ENCODE data around the gene PLCL1. TPM values are rescaled to one million over a fixed set of nuclear protein-coding genes. Genes with fewer than 3 reads are reported as not detected.

PLCL1 gene
- total and polyA plus RNA-seq, 10 donors, result 0.54 to 6.5 (median 4.0) TPM

DNA sequence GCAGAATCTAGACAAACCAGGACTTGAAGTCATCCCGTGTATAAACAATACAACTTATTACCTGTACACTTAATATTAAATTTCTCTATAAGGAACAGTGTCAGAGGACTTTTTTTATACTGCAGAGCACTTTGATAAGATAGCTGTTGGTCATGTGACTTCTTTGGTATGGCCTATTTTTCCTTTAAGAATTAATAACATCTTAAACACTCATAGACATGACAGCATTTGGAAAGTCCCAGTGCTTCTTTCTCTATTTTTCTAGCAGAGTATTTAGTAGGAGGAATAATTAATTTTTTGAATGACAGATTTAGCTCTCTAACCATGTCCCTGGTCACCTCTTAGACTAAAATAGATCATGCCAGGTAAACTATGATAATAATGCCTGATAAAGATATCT lies 59.4 kb downstream of the PLCL1 start:
- intact Hi-C loops (cut with DNase I; ENCODE audit: low total_unique reads), result no loop called here
- Histone ChIP-seq H3K9me3 (peaks cover 0 to 8% (median 3%) of the 10 kb centered on the region in 8 donors), H3K36me3 (no peaks in the 10 kb centered on the region), H3K27ac (no peak overlapping the region), H3K4me3 (no peak overlapping the region), H3K4me1 (peaks cover 0 to 4% (median 0%) of the 10 kb centered on the region in 6 donors), H3K27me3 (replicated peaks in 1 of 7) (no peaks in the 10 kb centered on the region)
- 84 to 94% (median 89%) methylated on average over 1 of the region's 1 CpG for WGBS, 5 donors
- no peak for DNase-seq
- TF ChIP-seq, protein P1, sequence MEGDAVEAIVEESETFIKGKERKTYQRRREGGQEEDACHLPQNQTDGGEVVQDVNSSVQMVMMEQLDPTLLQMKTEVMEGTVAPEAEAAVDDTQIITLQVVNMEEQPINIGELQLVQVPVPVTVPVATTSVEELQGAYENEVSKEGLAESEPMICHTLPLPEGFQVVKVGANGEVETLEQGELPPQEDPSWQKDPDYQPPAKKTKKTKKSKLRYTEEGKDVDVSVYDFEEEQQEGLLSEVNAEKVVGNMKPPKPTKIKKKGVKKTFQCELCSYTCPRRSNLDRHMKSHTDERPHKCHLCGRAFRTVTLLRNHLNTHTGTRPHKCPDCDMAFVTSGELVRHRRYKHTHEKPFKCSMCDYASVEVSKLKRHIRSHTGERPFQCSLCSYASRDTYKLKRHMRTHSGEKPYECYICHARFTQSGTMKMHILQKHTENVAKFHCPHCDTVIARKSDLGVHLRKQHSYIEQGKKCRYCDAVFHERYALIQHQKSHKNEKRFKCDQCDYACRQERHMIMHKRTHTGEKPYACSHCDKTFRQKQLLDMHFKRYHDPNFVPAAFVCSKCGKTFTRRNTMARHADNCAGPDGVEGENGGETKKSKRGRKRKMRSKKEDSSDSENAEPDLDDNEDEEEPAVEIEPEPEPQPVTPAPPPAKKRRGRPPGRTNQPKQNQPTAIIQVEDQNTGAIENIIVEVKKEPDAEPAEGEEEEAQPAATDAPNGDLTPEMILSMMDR (IDR thresholded peaks at IDR 0.05 in 8 of 11, conservative IDR thresholded peaks at IDR 0.05 in 3 of 11), result no peak
- TF ChIP-seq POLR2AphosphoS5 (IDR thresholded peaks at IDR 0.05) (no peak), POLR2A (IDR thresholded peaks at IDR 0.05) (no peak)

DNA sequence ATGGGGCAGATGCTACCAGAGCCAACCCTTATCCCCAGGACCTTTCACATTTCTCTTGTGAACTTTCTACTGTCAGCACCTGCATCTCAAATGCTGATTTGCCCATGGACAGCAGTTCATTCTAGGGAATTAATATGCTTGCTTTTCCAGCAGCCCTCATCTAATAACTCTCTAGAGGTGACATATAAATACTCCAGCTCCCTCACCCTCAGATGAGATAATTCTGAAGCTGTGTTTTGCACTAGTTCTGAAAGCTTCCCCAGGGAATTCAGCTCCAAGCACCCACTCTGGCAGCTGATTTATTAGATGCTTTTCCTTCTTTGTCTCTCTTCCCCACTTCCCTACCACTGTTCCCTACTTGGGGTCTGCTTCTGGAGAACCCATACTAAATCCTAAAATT lies 62.1 kb downstream of the PLCL1 start:
- TF ChIP-seq, protein P1 (IDR thresholded peaks at IDR 0.05 in 8 of 11, conservative IDR thresholded peaks at IDR 0.05 in 3 of 11), result no peak
- TF ChIP-seq POLR2A (IDR thresholded peaks at IDR 0.05) (no peak), POLR2AphosphoS5 (IDR thresholded peaks at IDR 0.05) (no peak)

DNA sequence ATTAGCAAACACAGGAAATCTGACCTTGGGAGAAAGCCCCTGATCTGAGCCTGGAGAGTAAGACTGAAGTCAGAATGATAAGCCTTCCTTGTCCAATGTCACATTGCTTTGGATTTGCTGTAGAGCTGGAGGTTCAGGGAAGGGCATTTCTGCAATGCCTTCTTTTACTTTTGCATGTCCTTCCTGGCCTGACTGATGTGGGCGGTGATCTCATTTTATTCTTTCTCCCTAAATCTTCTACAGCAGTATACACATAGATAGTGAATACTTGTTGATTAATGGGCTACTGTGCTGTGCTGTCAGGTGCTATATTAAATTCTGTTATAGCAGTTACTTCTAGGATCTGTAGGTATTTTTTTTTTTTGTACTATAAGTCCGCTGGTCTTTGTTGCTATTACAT lies 62.6 kb downstream of the PLCL1 start:
- Histone ChIP-seq H3K4me1 (peaks cover 0 to 18% (median 2%) of the 10 kb centered on the region in 6 donors), H3K9me3 (no peaks in the 10 kb centered on the region), H3K36me3 (no peaks in the 10 kb centered on the region), H3K27ac (no peak overlapping the region), H3K4me3 (no peak overlapping the region), H3K27me3 (replicated peaks in 1 of 7) (no peaks in the 10 kb centered on the region)
- DNase-seq, result no peak
- intact Hi-C loops (cut with DNase I; ENCODE audit: low total_unique reads), result no loop called here
- WGBS, 5 donors, result 94 to 97% (median 96%) methylated on average over 2 of the region's 2 CpGs
- TF ChIP-seq POLR2AphosphoS5 (IDR thresholded peaks at IDR 0.05) (no peak), POLR2A (IDR thresholded peaks at IDR 0.05) (no peak)
- TF ChIP-seq, protein P1 (IDR thresholded peaks at IDR 0.05 in 8 of 11, conservative IDR thresholded peaks at IDR 0.05 in 3 of 11), result no peak

More for the DNA sequence above, 62.1 kb downstream of the PLCL1 start:
- no peaks in the 10 kb centered on the region for H3K9me3 ChIP-seq
- DNase-seq, result no peak
- H3K27me3 ChIP-seq (replicated peaks in 1 of 7), result no peaks in the 10 kb centered on the region
- H3K4me1 ChIP-seq, result peaks cover 0 to 18% (median 2%) of the 10 kb centered on the region in 6 donors
- no peak overlapping the region for H3K27ac ChIP-seq
- H3K4me3 ChIP-seq, result no peak overlapping the region
- no peaks in the 10 kb centered on the region for H3K36me3 ChIP-seq
- intact Hi-C loops (cut with DNase I; ENCODE audit: low total_unique reads), result no loop called here

DNA sequence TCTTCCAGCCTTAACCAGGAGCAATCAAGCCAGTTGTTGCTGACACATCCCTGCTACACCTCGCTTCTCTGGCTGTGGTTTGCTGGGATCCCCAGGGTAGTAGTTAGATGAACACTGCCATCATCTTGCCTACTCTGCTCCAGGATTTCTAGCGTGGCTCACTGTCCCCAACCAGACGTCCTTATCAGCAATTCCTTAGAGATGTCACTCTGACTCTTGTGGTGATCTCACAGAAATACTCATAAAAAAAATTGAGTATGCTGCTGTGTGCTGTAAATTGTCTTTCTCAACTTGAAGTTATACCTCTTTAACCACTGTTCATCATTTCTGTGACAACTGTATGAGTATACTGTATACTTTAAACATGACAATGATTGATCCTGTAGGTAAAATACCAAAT lies 63.2 kb downstream of the PLCL1 start:
- intact Hi-C loops (cut with DNase I; ENCODE audit: low total_unique reads), result no loop called here
- TF ChIP-seq POLR2A (IDR thresholded peaks at IDR 0.05) (no peak), POLR2AphosphoS5 (IDR thresholded peaks at IDR 0.05) (no peak)
- Histone ChIP-seq H3K4me1 (peaks cover 0 to 18% (median 2%) of the 10 kb centered on the region in 6 donors), H3K27ac (no peak overlapping the region), H3K4me3 (no peak overlapping the region), H3K36me3 (no peaks in the 10 kb centered on the region), H3K27me3 (replicated peaks in 1 of 7) (no peaks in the 10 kb centered on the region), H3K9me3 (no peaks in the 10 kb centered on the region)
- WGBS, 5 donors, result 80 to 93% (median 83%) methylated on average over 3 of the region's 3 CpGs
- no peak for DNase-seq

DNA sequence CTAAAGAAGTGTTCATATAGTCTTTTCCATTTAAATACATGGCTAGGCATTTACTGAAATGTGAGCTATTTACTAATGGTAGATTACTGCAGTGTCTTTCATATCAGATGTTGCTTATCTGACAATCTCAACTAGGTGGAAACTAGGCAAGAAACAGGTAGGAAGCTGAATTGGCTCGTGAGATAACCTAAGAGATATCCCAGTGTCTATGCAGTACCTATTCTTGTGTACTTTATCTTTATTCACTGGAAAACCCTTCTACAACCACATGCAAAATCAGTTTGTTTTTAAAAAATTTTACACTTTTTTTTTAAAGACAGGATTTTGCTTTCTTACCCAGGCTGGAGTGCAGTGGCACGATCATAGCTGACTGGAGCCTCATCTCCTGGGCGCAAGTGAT lies 63.8 kb downstream of the PLCL1 start:
- Histone ChIP-seq H3K36me3 (no peaks in the 10 kb centered on the region), H3K27ac (no peak overlapping the region), H3K9me3 (no peaks in the 10 kb centered on the region), H3K4me3 (no peak overlapping the region), H3K27me3 (replicated peaks in 1 of 7) (no peaks in the 10 kb centered on the region), H3K4me1 (peaks cover 0 to 18% (median 2%) of the 10 kb centered on the region in 6 donors)
- WGBS, 5 donors, result 79 to 94% (median 92%) methylated on average over 3 of the region's 3 CpGs
- TF ChIP-seq POLR2AphosphoS5 (IDR thresholded peaks at IDR 0.05), result no peak
- TF ChIP-seq, protein P1 (IDR thresholded peaks at IDR 0.05 in 8 of 11, conservative IDR thresholded peaks at IDR 0.05 in 3 of 11), result no peak
- no peak for TF ChIP-seq POLR2A (IDR thresholded peaks at IDR 0.05)
- intact Hi-C loops (cut with DNase I; ENCODE audit: low total_unique reads), result no loop called here
- DNase-seq, result no peak
